HepG2 (cell line): ENCODE measurements around the gene ADORA2B. TPM values are rescaled to one million over a fixed set of nuclear protein-coding genes. Genes with fewer than 3 reads are reported as not detected.

ENCODE experiments used
- ATF7 ChIP-seq, 2 experiments: fragments of 450-650 bp in 1 of 2; sonication (generic) in 1 of 2; formaldehyde crosslinking in 1 of 2; IDR thresholded peaks; 2 replicates each; pipeline versions ENCODE4 v1.4.0 to v1.6.1; 2016 to 2020; ENCODE audit warnings: antibody characterized with exemption in 1 of 2, mild to moderate bottlenecking in 1 of 2, missing genetic modification reagents in 1 of 2
- BORCS8-MEF2B ChIP-seq: sonication (generic); formaldehyde crosslinking; IDR thresholded peaks from 2 replicates; pipeline ENCODE4 v1.8.0; 2022; ENCODE audit warnings: mild to moderate bottlenecking, missing genetic modification reagents
- CREM ChIP-seq, 2 experiments: sonication (generic) in 1 of 2; formaldehyde crosslinking in 1 of 2; IDR thresholded peaks; 2 replicates each; pipeline versions ENCODE4 v1.4.0 to v1.6.1; 2016 to 2020; ENCODE audit warnings: antibody characterized with exemption in 1 of 2, mild to moderate bottlenecking in 1 of 2, missing genetic modification reagents in 1 of 2
- ETV5 ChIP-seq: IDR thresholded peaks from 2 replicates; pipeline ENCODE4 v1.6.1; 2018; ENCODE audit warnings: missing biosample characterization, missing genetic modification reagents, inconsistent platforms, borderline replicate concordance
- FOXJ3 ChIP-seq: sonication (generic); formaldehyde crosslinking; IDR thresholded peaks from 2 replicates; pipeline ENCODE4 v1.4.0; 2020; ENCODE audit warnings: missing genetic modification reagents, mild to moderate bottlenecking, borderline replicate concordance
- JDP2 ChIP-seq: sonication (generic); formaldehyde crosslinking; IDR thresholded peaks from 2 replicates; pipeline ENCODE4 v1.8.1; 2022; ENCODE audit warnings: missing genetic modification reagents, borderline replicate concordance
- NKX3-1 ChIP-seq: sonication (generic); formaldehyde crosslinking; IDR thresholded peaks from 2 replicates; pipeline ENCODE4 v1.5.0; 2020; ENCODE audit warnings: missing genetic modification reagents
- PAX8 ChIP-seq: sonication (generic); formaldehyde crosslinking; IDR thresholded peaks from 2 replicates; pipeline ENCODE4 v1.8.0; 2022; ENCODE audit warnings: mild to moderate bottlenecking, missing genetic modification reagents, borderline replicate concordance
- PPARG ChIP-seq: conservative IDR thresholded peaks from 2 replicates; pipeline ENCODE4 v1.6.1; 2016; ENCODE audit warnings: missing biosample characterization, missing genetic modification reagents
- RARA ChIP-seq: IDR thresholded peaks from 2 replicates; pipeline ENCODE4 v1.6.1; 2016; ENCODE audit warnings: missing genetic modification reagents, missing compliant biosample characterization
- SALL1 ChIP-seq: sonication (generic); formaldehyde crosslinking; IDR thresholded peaks from 2 replicates; pipeline ENCODE4 v1.8.0; 2022; ENCODE audit warnings: mild to moderate bottlenecking, missing genetic modification reagents
- STAT5B ChIP-seq: sonication (generic); formaldehyde crosslinking; IDR thresholded peaks from 2 replicates; pipeline ENCODE4 v1.4.0; 2020; ENCODE audit warnings: missing genetic modification reagents
- TIGD3 ChIP-seq: sonication (generic); formaldehyde crosslinking; IDR thresholded peaks from 2 replicates; pipeline ENCODE4 v1.5.1; 2020; ENCODE audit warnings: mild to moderate bottlenecking, missing genetic modification reagents, borderline replicate concordance
- U2AF1 ChIP-seq: fragments of 200-400 bp; formaldehyde crosslinking; optimal IDR thresholded peaks from 2 replicates; pipeline ENCODE3; 2017; ENCODE audit warnings: mild to moderate bottlenecking, low read depth, low read length
- ZNF263 ChIP-seq: sonication (generic); formaldehyde crosslinking; IDR thresholded peaks from 2 replicates; pipeline ENCODE4 v1.4.0; 2020; ENCODE audit warnings: missing genetic modification reagents
- ZNF282 ChIP-seq: fragments of 450-650 bp; IDR thresholded peaks from 2 replicates; pipeline ENCODE4 v1.6.1; 2018; ENCODE audit not compliant: partially characterized antibody
- ZNF460 ChIP-seq: sonication (generic); formaldehyde crosslinking; IDR thresholded peaks from 2 replicates; pipeline ENCODE4 v1.5.1; 2020; ENCODE audit warnings: missing genetic modification reagents, mild to moderate bottlenecking, borderline replicate concordance
- ZNF510 ChIP-seq: sonication (generic); formaldehyde crosslinking; IDR thresholded peaks from 2 replicates; pipeline ENCODE4 v1.4.0; 2020; ENCODE audit warnings: low read depth, mild to moderate bottlenecking, missing genetic modification reagents
- ZNF605 ChIP-seq: sonication (generic); formaldehyde crosslinking; IDR thresholded peaks from 2 replicates; pipeline ENCODE4 v1.8.0; 2022; ENCODE audit warnings: mild to moderate bottlenecking, missing genetic modification reagents
- ZNF788 ChIP-seq: sonication (generic); formaldehyde crosslinking; IDR thresholded peaks from 2 replicates; pipeline ENCODE4 v1.5.0; 2020; ENCODE audit warnings: mild to moderate bottlenecking, missing genetic modification reagents, borderline replicate concordance
- ZNF879 ChIP-seq: sonication (generic); formaldehyde crosslinking; IDR thresholded peaks from 2 replicates; pipeline ENCODE4 v1.8.1; 2023; ENCODE audit warnings: missing genetic modification reagents
- polyA plus RNA-seq, 8 experiments: library from polyadenylated mRNA; depleted of rRNA in 3 of 8; stranded (reverse) in 7 of 8; unstranded in 1 of 8; fragments of >200 nt; fragmentation: Illumina TruSeq in 4 of 8; extraction: Trizol in 4 of 8; gene quantifications; 2 replicates each; pipeline versions ENCODE4 v1.2.1 to v1.2.3, GENCODE V29; 2011 to 2016; ENCODE audit warnings: low read depth in 4 of 8, missing spikeins in 1 of 8, mixed read lengths in 1 of 8; ENCODE audit not compliant: insufficient read depth in 1 of 8
- total RNA-seq, 5 experiments: library from RNA; depleted of rRNA; stranded (reverse); fragments of >200 nt; fragmentation: Illumina TruSeq; extraction: Trizol; gene quantifications; 2 replicates each; pipeline ENCODE4 v1.2.3, GENCODE V29; 2016; ENCODE audit warnings: low read depth in 1 of 5
- TF ChIP-seq, protein P1 (sequence below): sonication (generic); formaldehyde crosslinking; IDR thresholded peaks from 2 replicates; pipeline ENCODE4 v1.5.0; 2020; ENCODE audit warnings: missing genetic modification reagents
- TF ChIP-seq, protein P2 (sequence below): sonication (generic); formaldehyde crosslinking; IDR thresholded peaks from 2 replicates; pipeline ENCODE4 v1.5.0; 2020; ENCODE audit warnings: mild to moderate bottlenecking, missing genetic modification reagents, borderline replicate concordance

Gene ADORA2B
- total and polyA plus RNA-seq, 2 of the 13 experiments (the other 11 are each of a cell fraction or from before 2014, with no cell fraction given), result 10.4 to 20.0 TPM

GRCh38 chr17:15999141-15999973 lies 54.4 kb downstream of the ADORA2B start, which contains the start of the genes TTC19 and ZSWIM7 (continued):
- peak; percentile 29 for TF ChIP-seq U2AF1
- TF ChIP-seq, protein P1, sequence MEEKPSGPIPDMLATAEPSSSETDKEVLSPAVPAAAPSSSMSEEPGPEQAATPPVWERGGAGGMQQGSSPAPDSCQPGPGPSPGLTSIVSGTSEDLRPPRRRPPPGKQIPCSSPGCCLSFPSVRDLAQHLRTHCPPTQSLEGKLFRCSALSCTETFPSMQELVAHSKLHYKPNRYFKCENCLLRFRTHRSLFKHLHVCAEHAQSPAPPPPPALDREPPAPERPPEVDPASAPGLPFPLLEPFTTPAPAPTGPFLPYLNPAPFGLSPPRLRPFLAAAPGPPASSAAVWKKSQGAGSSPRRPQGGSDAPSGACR (CRISPR knock-in tag), result peak; percentile 82
- TF ChIP-seq RARA, result peak; percentile 61
- peak; percentile 74 for TF ChIP-seq ZNF263 (CRISPR knock-in tag)
- no peak; the same call in 1 of the 2 replicates for TF ChIP-seq ZNF460 (CRISPR knock-in tag)
- TF ChIP-seq ZNF510, result no peak
- TF ChIP-seq ETV5, result peak; percentile 76
- TF ChIP-seq ZNF605 (CRISPR knock-in tag), result peak; percentile 66; the same call in 1 of the 2 replicates
- no peak for TF ChIP-seq PAX8
- TF ChIP-seq, protein P2, sequence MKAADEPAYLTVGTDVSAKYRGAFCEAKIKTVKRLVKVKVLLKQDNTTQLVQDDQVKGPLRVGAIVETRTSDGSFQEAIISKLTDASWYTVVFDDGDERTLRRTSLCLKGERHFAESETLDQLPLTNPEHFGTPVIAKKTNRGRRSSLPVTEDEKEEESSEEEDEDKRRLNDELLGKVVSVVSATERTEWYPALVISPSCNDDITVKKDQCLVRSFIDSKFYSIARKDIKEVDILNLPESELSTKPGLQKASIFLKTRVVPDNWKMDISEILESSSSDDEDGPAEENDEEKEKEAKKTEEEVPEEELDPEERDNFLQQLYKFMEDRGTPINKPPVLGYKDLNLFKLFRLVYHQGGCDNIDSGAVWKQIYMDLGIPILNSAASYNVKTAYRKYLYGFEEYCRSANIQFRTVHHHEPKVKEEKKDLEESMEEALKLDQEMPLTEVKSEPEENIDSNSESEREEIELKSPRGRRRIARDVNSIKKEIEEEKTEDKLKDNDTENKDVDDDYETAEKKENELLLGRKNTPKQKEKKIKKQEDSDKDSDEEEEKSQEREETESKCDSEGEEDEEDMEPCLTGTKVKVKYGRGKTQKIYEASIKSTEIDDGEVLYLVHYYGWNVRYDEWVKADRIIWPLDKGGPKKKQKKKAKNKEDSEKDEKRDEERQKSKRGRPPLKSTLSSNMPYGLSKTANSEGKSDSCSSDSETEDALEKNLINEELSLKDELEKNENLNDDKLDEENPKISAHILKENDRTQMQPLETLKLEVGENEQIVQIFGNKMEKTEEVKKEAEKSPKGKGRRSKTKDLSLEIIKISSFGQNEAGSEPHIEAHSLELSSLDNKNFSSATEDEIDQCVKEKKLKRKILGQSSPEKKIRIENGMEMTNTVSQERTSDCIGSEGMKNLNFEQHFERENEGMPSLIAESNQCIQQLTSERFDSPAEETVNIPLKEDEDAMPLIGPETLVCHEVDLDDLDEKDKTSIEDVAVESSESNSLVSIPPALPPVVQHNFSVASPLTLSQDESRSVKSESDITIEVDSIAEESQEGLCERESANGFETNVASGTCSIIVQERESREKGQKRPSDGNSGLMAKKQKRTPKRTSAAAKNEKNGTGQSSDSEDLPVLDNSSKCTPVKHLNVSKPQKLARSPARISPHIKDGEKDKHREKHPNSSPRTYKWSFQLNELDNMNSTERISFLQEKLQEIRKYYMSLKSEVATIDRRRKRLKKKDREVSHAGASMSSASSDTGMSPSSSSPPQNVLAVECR (CRISPR knock-in tag), result peak; percentile 97
- no peak for TF ChIP-seq FOXJ3
- TF ChIP-seq ZNF788 (CRISPR knock-in tag), result peak; percentile 98
- 0 out of 2 replicates have a peak, but pooled peaks have one; percentile 65 for TF ChIP-seq PPARG (CRISPR knock-in tag)
- peak; percentile 96; the same call in 1 of the 2 replicates for TF ChIP-seq BORCS8-MEF2B (CRISPR knock-in tag)
- peak; percentile 85 for TF ChIP-seq NKX3-1 (CRISPR knock-in tag)
- TF ChIP-seq JDP2 (CRISPR knock-in tag), result peak; percentile 87; the same call in 1 of the 2 replicates
- TF ChIP-seq ZNF282, result no peak
- peak; percentile 96 for TF ChIP-seq SALL1 (CRISPR knock-in tag)
- peak; percentile 85 for TF ChIP-seq CREM (IDR thresholded peaks at IDR 0.05)
- TF ChIP-seq CREM (CRISPR knock-in tag; IDR thresholded peaks at IDR 0.05), result peak; percentile 81
- peak; percentile 52; the same call in 1 of the 2 replicates for TF ChIP-seq ZNF879
- no peak; the same call in 1 of the 2 replicates for TF ChIP-seq STAT5B (CRISPR knock-in tag)
- 0 out of 2 replicates have a peak, but pooled peaks have one; percentile 31 for TF ChIP-seq TIGD3
- TF ChIP-seq ATF7 (IDR thresholded peaks at IDR 0.05), result no peak
- TF ChIP-seq ATF7 (CRISPR knock-in tag; IDR thresholded peaks at IDR 0.05), result no peak
